IgD-negative memory B cell (primary cell): Measurements from ENCODE around the gene DUSP18. TPM values are rescaled to one million over a fixed set of nuclear protein-coding genes. Genes with fewer than 3 reads are reported as not detected.
"Not testable (repeated sequence)": the region's sequence is repeated elsewhere in the genome, so short reads cannot be mapped to it uniquely, and the experiment has no call there.

ENCODE experiments used
- H3K27ac Mint-ChIP-seq, 3 donors: one replicate each; pipeline ENCODE4 v1.8.0; 2020 to 2022; ENCODE audit warnings: mild to moderate bottlenecking in 3 of 3, mixed read lengths in 3 of 3, moderate library complexity in 1 of 3
- H3K27me3 Mint-ChIP-seq: one replicate; pipeline ENCODE4 v1.8.0; 2021; ENCODE audit warnings: mixed read lengths
- H3K36me3 Mint-ChIP-seq: one replicate; pipeline ENCODE4 v1.8.0; 2020; ENCODE audit warnings: mild to moderate bottlenecking, mixed read lengths
- H3K4me1 Mint-ChIP-seq, 3 donors: one replicate each; pipeline ENCODE4 v1.8.0; 2020 to 2022; ENCODE audit warnings: mixed read lengths in 3 of 3, mild to moderate bottlenecking in 1 of 3
- H3K4me3 Mint-ChIP-seq, 4 donors: one replicate each; pipeline ENCODE4 v1.8.0; 2020 to 2022; ENCODE audit warnings: mild to moderate bottlenecking in 4 of 4, mixed read lengths in 4 of 4, moderate library complexity in 3 of 4
- H3K9me3 Mint-ChIP-seq, 3 donors: one replicate each; pipeline ENCODE4 v1.8.0; 2020 to 2021; ENCODE audit warnings: mixed read lengths in 3 of 3, mild to moderate bottlenecking in 1 of 3
- polyA plus RNA-seq: library from polyadenylated mRNA; unstranded; fragments of 300-500 nt; fragmentation: Illumina TruSeq; gene quantifications from one replicate; pipeline ENCODE4 v1.2.3, GENCODE V29; 2021

Gene DUSP18
- polyA plus RNA-seq, 1 donor from 2014 or later, result 11.4 TPM

DNA sequence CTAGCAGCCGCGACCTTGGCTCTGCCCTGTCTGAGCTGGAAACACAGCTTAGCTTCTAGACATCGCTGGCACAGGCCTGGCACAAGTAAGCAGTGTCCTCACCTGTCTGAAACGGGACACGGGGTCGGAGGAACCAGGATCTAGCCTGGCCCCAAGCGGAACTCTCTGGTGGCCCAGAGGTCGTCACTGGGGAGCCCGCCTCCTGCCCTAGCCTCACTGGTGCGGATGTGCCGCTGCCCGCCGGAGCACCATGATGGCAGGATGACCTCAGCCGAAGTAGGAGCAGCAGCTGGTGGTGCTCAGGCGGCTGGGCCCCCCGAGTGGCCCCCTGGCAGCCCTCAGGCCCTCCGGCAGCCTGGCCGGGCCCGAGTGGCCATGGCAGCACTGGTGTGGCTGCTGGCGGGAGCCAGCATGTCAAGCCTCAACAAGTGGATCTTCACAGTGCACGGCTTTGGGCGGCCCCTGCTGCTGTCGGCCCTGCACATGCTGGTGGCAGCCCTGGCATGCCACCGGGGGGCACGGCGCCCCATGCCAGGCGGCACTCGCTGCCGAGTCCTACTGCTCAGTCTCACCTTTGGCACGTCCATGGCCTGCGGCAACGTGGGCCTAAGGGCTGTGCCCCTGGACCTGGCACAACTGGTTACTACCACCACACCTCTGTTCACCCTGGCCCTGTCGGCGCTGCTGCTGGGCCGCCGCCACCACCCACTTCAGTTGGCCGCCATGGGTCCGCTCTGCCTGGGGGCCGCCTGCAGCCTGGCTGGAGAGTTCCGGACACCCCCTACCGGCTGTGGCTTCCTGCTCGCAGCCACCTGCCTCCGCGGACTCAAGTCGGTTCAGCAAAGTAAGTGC lies 31.2 kb downstream of the DUSP18 start:
- H3K27me3 Mint-ChIP-seq, result no peaks in the 10 kb centered on the region
- H3K36me3 Mint-ChIP-seq, result no peaks in the 10 kb centered on the region
- H3K4me1 Mint-ChIP-seq, result peaks cover 6 to 9% (median 8%) of the 10 kb centered on the region in 3 donors
- H3K27ac Mint-ChIP-seq, result peak overlapping the region in 1 of 3 donors; percentile 96
- H3K4me3 Mint-ChIP-seq, result peak overlapping the region; percentile 81 to 93 (median 90)
- peaks cover 0 to 3% (median 0%) of the 10 kb centered on the region in 3 donors for H3K9me3 Mint-ChIP-seq

DNA sequence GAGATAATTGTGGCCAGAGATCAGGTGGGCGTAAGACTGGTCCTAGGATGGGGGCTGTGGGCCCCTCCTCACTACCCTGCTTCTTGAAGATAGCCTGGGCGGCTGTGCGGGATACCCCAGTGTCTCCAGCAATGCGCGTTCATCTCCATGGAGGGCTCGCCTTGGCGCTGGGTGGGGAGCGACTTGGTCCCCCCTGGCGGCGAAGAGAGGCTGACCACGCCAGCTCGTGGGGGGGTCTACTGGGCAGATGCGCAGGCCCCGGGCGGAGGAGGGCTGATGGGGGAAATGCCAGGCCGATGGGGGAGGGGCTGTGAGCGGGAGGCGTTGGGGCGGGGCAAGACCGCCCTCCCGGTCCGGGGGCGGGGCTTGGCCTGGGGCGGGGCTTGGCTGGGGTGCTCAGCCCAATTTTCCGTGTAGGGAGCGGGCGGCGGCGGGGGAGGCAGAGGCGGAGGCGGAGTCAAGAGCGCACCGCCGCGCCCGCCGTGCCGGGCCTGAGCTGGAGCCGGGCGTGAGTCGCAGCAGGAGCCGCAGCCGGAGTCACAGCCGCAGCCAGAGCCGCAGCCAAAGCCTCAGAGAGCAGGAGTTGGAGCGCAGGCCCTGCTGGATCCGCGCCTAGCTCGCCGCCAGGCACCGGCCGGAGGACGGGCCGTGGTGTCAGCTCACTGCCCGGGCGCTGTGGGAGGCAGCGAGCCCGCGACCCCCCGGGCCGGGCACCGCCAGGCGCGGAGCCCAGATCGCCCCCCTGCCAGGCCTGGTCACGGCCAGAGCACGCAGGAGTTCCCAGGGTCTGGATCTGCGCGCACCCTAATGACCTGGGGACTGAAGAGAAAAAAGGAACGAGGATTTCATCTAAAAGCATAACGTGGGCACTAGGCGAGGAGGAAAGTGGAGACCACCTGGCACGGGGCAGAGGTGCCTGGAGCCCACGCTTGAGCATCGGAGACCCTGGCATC lies 32.1 kb downstream of the DUSP18 start, which contains the start of gene SLC35E4:
Gene SLC35E4, plus strand, starts transcription at position 509 of the 953 bp plus-strand sequence. CDS start 670 bp downstream, outside the sequence.
- Mint-ChIP-seq H3K36me3 (no peaks in the 10 kb centered on the region), H3K27ac (peak within 1 kb of the TSS; percentile 94 to 96 (median 96)), H3K4me1 (peaks cover 6 to 9% (median 8%) of the 10 kb centered on the region in 3 donors), H3K4me3 (peak within 1 kb of the TSS; percentile 82 to 95 (median 92)), H3K9me3 (peaks cover 0 to 3% (median 0%) of the 10 kb centered on the region in 3 donors), H3K27me3 (no peaks in the 10 kb centered on the region)

DNA sequence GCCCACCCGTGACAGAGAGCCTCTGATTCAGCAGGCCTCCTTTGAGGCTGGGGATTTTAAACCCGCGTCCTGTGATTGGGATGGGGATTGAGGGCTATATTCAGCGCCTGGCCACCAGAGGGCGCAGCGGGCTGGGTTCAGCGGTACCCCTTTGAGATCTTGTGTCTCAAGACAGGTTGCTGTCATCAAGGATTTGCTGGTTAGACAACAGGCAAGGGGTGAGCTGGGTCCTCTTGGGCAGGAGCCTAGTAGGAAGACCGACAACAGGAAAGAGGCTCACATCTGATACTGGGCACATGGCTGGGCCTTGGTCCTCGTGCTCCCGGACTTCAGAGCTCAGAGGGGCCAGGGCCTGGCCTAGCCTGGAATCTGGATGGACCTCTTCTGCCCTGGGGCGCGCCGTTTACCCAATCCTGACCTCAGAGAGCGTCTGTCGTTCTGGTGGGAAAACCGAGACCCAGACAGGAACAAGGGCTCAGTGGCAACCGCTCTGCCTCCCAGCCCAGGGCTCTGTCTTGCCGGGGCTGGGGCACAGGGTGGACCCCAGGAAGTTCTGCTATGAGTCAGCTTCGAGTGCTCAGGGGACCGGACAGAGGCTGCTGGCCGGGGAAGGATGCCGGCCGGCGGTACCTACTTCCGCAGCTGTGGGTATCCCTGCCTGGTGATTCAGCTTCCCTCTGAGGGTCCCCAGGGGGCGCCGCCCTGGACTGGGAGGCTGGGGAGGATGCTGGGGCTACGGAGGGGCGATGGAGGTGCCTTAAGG lies 33.0 kb downstream of the DUSP18 start:
- H3K9me3 Mint-ChIP-seq, result peaks cover 0 to 3% (median 0%) of the 10 kb centered on the region in 3 donors
- H3K4me1 Mint-ChIP-seq, result peaks cover 6 to 9% (median 8%) of the 10 kb centered on the region in 3 donors
- peak overlapping the region; percentile 94 to 96 (median 96) for H3K27ac Mint-ChIP-seq
- H3K27me3 Mint-ChIP-seq, result no peaks in the 10 kb centered on the region
- no peaks in the 10 kb centered on the region for H3K36me3 Mint-ChIP-seq
- peak overlapping the region; percentile 82 to 95 (median 92) for H3K4me3 Mint-ChIP-seq

GRCh38 chr22:30631469-30631868 lies 36.2 kb downstream of the DUSP18 start:
- H3K9me3 Mint-ChIP-seq, H3K27ac Mint-ChIP-seq, H3K27me3 Mint-ChIP-seq, H3K4me3 Mint-ChIP-seq, H3K36me3 Mint-ChIP-seq, H3K4me1 Mint-ChIP-seq: not testable (repeated sequence)

GRCh38 chr22:30628491-30628890 lies 39.2 kb downstream of the DUSP18 start:
- H3K4me1 Mint-ChIP-seq, result no peaks in the 10 kb centered on the region
- H3K36me3 Mint-ChIP-seq, result no peaks in the 10 kb centered on the region
- H3K9me3 Mint-ChIP-seq, result no peaks in the 10 kb centered on the region
- H3K27ac Mint-ChIP-seq, result no peak overlapping the region
- H3K27me3 Mint-ChIP-seq, result no peaks in the 10 kb centered on the region
- peak overlapping the region in 1 of 4 donors; percentile 57 for H3K4me3 Mint-ChIP-seq

DNA sequence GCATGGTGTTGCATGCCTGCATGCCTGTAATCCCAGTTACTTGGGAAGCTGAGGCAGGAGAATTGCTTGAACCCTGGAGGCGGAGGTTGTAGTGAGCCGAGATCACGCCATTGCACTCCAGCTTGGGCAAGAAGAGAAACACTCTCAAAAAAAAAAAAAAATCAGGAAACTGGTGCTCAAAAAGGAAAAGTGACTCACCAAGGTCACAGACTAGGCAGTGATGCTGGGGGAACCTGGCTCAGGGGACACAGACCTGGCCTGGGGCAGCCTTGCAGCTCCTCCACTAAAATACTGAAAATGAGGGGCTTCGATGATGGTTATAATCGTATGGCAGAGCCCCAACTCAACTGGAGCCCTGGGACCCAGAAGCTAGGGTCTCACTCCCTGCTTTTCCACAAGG lies 40.2 kb downstream of the DUSP18 start:
- H3K27ac Mint-ChIP-seq, result no peak overlapping the region
- no peaks in the 10 kb centered on the region for H3K9me3 Mint-ChIP-seq
- no peaks in the 10 kb centered on the region for H3K27me3 Mint-ChIP-seq
- no peaks in the 10 kb centered on the region for H3K4me1 Mint-ChIP-seq
- H3K4me3 Mint-ChIP-seq, result no peak overlapping the region
- H3K36me3 Mint-ChIP-seq, result no peaks in the 10 kb centered on the region

DNA sequence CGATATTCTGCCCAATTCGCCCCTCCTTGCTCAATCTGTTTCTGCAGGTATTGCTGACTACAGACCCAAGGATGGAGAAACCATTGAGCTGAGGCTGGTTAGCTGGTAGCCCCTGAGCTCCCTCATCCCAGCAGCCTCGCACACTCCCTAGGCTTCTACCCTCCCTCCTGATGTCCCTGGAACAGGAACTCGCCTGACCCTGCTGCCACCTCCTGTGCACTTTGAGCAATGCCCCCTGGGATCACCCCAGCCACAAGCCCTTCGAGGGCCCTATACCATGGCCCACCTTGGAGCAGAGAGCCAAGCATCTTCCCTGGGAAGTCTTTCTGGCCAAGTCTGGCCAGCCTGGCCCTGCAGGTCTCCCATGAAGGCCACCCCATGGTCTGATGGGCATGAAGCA lies 41.3 kb downstream of the DUSP18 start:
- no peaks in the 10 kb centered on the region for H3K4me1 Mint-ChIP-seq
- no peak overlapping the region for H3K27ac Mint-ChIP-seq
- H3K36me3 Mint-ChIP-seq, result no peaks in the 10 kb centered on the region
- no peaks in the 10 kb centered on the region for H3K9me3 Mint-ChIP-seq
- no peak overlapping the region for H3K4me3 Mint-ChIP-seq
- peaks cover 2% of the 10 kb centered on the region for H3K27me3 Mint-ChIP-seq

DNA sequence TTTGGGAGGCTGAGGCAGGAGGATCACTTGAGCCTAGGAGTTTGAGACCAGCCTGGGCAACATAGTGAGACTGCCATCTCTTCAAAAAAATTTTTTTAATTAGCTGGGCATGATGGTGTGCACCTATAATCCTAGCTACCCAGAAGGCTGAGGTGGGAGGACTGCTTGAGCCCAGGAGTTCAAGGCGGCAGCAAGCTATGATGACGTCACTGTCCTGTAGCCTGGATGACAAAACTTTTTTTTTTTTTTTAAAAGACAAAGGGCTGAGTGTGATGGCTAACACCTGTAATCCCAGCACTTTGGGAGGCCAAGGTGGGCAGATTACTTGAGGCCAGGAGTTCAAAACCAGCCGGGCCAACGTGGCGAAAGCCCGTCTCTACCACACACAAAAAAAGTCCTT lies 47.8 kb downstream of the DUSP18 start:
- H3K27me3 Mint-ChIP-seq, H3K4me3 Mint-ChIP-seq, H3K4me1 Mint-ChIP-seq, H3K9me3 Mint-ChIP-seq, H3K27ac Mint-ChIP-seq, H3K36me3 Mint-ChIP-seq: not testable (repeated sequence)

GRCh38 chr22:30617819-30618218 lies 49.9 kb downstream of the DUSP18 start:
- H3K4me1 Mint-ChIP-seq, result peaks cover 0 to 1% (median 0%) of the 10 kb centered on the region in 3 donors
- H3K27ac Mint-ChIP-seq, result no peak overlapping the region
- H3K4me3 Mint-ChIP-seq, result no peak overlapping the region
- H3K36me3 Mint-ChIP-seq, result no peaks in the 10 kb centered on the region
- no peaks in the 10 kb centered on the region for H3K9me3 Mint-ChIP-seq
- peaks cover 8% of the 10 kb centered on the region for H3K27me3 Mint-ChIP-seq

DNA sequence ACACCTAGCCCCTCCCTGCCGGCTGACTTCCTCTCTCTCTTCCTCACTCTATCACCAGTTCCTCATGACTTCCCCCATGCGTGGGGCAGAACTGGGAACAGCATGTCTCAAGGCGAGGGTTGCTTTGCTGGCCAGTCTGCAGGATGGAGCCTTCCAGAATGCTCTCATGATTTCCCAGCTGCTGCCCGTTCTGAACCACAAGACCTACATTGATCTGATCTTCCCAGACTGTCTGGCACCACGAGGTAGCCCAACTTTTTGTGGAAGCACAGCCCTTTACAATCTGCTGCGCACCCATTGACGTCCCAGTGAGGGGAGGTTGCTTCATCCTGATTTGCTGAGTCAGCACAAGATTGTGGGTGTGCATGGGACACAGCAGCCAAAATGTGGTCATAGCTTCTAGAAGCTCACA lies 52.1 kb downstream of the DUSP18 start:
- H3K36me3 Mint-ChIP-seq, result no peaks in the 10 kb centered on the region
- H3K4me3 Mint-ChIP-seq, result peak overlapping the region in 1 of 4 donors; percentile 83
- peak overlapping the region in 1 of 3 donors; percentile 88 for H3K27ac Mint-ChIP-seq
- peaks cover under 1 to 2% (median 1%) of the 10 kb centered on the region in 3 donors for H3K4me1 Mint-ChIP-seq
- H3K27me3 Mint-ChIP-seq, result peaks cover 7% of the 10 kb centered on the region
- H3K9me3 Mint-ChIP-seq, result no peaks in the 10 kb centered on the region

GRCh38 chr22:30614879-30615278 lies 52.8 kb downstream of the DUSP18 start:
- Mint-ChIP-seq H3K36me3 (no peaks in the 10 kb centered on the region), H3K27ac (no peak overlapping the region), H3K4me1 (peaks cover 1 to 6% (median 2%) of the 10 kb centered on the region in 3 donors), H3K9me3 (no peaks in the 10 kb centered on the region), H3K4me3 (no peak overlapping the region), H3K27me3 (peaks cover 9% of the 10 kb centered on the region)

GRCh38 chr22:30614268-30614667 lies 53.4 kb downstream of the DUSP18 start:
- peaks cover 4 to 8% (median 5%) of the 10 kb centered on the region in 3 donors for H3K4me1 Mint-ChIP-seq
- H3K4me3 Mint-ChIP-seq, result no peak overlapping the region
- H3K27ac Mint-ChIP-seq, result no peak overlapping the region
- no peaks in the 10 kb centered on the region for H3K36me3 Mint-ChIP-seq
- no peaks in the 10 kb centered on the region for H3K9me3 Mint-ChIP-seq
- H3K27me3 Mint-ChIP-seq, result peaks cover 11% of the 10 kb centered on the region

DNA sequence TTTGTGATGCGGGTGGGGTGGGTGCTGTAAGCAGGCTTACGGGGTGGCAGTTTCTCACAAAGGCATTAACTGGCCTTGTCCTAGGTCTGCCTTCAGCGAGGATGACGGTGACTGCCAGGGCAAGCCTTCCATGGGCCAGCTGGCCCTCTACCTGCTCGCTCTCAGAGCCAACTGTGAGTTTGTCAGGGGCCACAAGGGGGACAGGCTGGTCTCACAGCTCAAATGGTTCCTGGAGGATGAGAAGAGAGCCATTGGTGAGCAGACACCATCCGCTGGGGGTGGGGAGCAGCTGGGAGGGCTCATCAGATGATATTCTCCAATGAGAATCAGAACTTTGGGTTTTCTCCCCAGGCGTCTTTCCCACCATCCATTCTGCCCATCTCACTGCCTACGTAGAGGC lies 54.9 kb downstream of the DUSP18 start:
- H3K27me3 Mint-ChIP-seq, result peaks cover 12% of the 10 kb centered on the region
- no peaks in the 10 kb centered on the region for H3K36me3 Mint-ChIP-seq
- H3K9me3 Mint-ChIP-seq, result no peaks in the 10 kb centered on the region
- no peak overlapping the region for H3K27ac Mint-ChIP-seq
- H3K4me3 Mint-ChIP-seq, result no peak overlapping the region
- peaks cover 8 to 14% (median 13%) of the 10 kb centered on the region in 3 donors for H3K4me1 Mint-ChIP-seq
